ENCODE results near the gene ATP4B. TPM values are rescaled to one million over a fixed set of nuclear protein-coding genes. Genes with fewer than 3 reads are reported as not detected.

ATP4B gene
- total RNA-seq, result not detected in 2 replicates

DNA sequence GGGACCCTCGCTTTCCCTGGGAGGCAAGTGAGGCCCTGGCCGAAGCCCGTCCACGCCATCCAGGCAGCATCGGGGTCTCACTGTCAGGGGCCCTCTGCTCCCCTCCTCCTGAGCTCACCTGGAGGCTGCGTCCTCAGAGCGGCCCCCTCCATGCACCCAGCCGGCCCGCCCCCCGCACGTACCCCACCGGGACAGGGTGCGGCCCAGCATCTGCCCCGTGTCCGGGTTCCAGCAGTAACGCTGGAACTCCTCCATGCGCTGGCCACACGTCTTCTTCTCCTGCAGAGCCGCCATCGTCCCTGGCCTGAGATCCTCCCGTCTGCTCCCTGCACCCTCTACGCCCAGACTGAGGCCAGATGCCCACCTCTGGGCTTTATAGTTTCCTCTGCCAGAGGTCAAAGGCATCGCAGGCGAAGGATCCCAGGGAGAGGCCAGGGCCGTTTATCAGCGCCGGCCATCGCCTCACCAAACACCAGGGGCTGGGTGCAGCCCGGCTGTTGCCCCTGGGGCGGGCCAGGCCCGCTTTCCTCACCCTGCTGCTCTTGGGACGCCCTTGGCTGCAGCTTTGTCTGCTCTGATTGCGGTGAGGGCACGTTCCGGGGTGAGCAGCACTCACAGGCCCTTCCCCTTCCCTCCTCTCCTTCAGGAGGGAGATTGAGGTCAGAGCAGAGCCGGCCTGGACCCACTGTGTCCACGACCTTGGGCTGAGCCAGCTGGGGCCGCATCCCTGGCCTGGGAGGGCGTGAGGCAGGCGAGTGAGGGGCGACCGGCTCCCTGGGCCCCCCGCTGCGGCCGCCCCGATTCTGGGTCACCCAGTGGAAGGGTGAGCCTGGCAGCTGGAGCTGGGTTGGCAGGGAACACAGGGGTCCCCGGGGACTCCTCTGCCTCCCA is at the start of gene ATP4B:
ATP4B (minus strand) TSS at position 348 of the 891 bp plus-strand sequence; CDS start at position 294, 54 bp downstream.
- peaks cover 9% of the 10 kb centered on the region for H3K27me3 Mint-ChIP-seq
- H3K36me3 Mint-ChIP-seq (ENCODE audit: low read depth), result no peaks in the 10 kb centered on the region
- H3K9me3 Mint-ChIP-seq, result peaks cover 16% of the 10 kb centered on the region
- H3K4me1 Mint-ChIP-seq, result no peaks in the 10 kb centered on the region
- DNase-seq, result no peak
- intact Hi-C loops (cut with micrococcal nuclease), result no loop called here
- H3K27ac Mint-ChIP-seq, result no peak within 1 kb of the TSS
- no peak within 1 kb of the TSS for H3K4me3 Mint-ChIP-seq

DNA sequence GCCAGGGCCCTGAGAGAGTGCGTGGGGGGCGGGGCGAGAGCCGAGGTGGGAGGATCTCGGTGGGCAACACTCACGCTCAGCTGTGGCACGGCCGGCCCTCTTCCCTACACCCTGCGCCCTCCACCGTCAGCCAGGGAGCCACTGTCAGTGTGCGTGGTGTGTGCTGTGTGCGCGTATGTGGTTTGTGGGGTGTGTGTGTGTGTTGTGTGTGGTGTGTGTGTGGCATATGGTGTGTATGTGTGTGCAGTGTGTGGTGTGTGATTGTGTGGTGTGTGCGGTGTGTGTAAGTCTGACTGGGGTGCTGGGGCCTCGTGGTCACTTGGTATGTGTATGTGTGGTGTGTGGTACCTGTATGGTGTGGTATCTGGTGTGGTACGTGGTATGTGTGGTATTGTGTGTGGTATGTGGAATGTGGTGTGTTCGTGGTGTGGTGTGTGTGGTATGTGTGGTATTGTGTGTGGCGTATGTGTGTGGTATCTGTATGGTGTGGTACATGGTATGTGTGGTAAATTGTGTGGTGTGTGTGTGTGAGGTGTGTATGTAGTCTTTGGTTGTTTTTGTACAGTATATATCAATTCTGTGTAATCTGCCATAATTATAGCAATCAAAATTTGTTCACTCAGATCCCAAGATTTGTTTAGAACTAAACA is 14.1 kb upstream of the ATP4B start:
- Mint-ChIP-seq H3K27ac (no peak overlapping the region), H3K27me3 (no peaks in the 10 kb centered on the region), H3K4me1 (peaks cover 3% of the 10 kb centered on the region), H3K4me3 (no peak overlapping the region), H3K36me3 (ENCODE audit: low read depth) (no peaks in the 10 kb centered on the region), H3K9me3 (peaks cover 4% of the 10 kb centered on the region)
- intact Hi-C loops (cut with micrococcal nuclease), result no loop called here
- DNase-seq, result no peak

DNA sequence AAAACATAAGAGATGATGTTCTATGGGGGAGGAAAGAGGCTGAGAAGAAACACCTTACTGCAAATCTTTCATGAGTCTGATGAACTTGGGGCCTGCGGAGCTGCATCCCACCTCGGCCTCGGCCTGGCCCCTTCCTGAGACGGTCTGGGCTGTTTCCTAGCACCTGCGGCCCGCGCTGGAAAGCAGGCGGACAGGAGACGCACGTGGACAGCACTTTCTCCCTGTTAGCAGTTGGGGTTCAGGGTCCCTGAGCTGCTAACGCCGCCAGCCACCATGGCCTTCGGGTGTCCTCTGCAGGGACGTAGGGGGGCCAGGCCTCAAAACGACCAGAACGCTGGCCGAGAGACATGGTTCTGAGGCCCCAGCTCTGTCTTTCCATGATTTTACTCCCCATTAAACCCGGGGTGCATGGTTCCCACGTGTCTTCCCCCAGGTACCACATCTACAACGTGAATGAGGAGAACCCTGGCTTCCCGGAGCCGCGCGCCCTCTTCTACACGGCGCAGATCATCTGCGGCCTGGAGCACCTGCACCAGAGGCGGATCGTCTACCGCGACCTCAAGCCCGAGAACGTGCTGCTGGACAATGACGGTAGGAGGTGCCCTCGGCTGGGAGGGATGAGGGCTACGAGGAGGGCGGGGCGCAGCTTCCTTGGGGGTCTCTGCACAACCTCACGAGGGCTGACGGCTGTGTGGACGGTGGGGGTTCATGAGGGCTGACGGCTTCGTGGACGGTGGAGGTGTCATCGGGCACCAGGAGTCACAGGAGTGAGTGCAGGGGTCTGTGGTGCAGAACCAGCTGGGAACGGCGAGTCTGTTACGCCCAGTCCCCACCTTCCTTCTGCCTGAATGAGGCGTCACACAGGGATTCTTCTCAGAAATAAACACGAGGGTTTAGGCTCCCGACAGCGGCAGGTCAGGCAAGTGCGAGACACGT is 13.3 kb upstream of the ATP4B start:
- DNase-seq, result no peak
- Mint-ChIP-seq H3K27ac (no peak overlapping the region), H3K4me1 (peaks cover 3% of the 10 kb centered on the region), H3K36me3 (ENCODE audit: low read depth) (no peaks in the 10 kb centered on the region), H3K9me3 (peaks cover 4% of the 10 kb centered on the region), H3K4me3 (no peak overlapping the region), H3K27me3 (no peaks in the 10 kb centered on the region)
- intact Hi-C loops (cut with micrococcal nuclease), result no loop called here

DNA sequence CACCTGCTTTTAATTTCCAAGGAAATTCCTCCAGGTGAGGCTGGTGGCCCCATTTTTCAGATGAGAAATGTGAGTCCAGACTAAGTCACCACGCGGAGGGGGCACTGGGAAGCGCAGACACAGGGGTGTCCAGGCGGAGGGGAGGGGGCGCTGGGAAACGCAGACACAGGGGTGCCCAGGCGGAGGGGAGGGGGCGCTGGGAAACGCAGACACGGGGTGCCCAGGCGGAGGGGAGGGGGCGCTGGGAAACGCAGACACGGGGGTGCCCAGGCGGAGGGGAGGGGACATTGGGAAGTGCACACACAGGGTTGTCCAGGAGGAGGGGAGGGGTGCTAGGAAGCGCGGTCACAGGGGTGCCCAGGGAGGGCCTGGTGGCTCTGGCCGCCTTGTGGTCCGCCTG is 12.5 kb upstream of the ATP4B start:
- Mint-ChIP-seq H3K9me3 (peaks cover 4% of the 10 kb centered on the region), H3K27ac (no peak overlapping the region), H3K4me1 (peaks cover 3% of the 10 kb centered on the region), H3K4me3 (no peak overlapping the region), H3K36me3 (ENCODE audit: low read depth) (no peaks in the 10 kb centered on the region), H3K27me3 (no peaks in the 10 kb centered on the region)
- DNase-seq, result no peak
- intact Hi-C loops (cut with micrococcal nuclease), result no loop called here

DNA sequence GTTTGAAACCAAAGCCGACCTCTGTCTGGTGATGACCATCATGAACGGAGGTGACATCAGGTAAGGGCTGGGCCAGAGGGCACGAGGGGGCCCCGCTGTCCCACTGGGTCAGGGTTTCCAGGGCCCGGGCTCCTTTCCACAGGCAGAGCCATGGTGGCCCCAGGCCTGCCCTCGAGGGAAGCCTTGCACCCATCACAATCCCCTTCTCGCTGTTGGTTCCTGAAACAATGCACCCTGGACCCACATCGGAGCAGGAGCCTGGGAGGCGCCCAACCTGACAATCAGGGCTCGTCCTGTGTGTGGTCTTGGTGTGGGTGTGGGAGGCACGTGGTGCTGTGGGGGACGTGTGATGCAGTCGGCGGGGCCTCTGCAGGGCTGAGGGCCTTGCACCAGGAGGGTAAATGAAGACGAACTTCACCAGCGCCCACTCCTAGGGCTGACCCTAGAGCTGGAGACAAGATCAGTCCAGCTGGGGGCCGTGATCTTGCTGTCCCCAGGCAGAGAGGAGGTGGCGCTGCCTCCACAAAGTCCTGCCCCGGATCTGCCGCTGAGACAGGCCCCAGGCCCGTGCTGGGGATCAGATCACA is 11.8 kb upstream of the ATP4B start:
- Mint-ChIP-seq H3K4me1 (peaks cover 3% of the 10 kb centered on the region), H3K36me3 (ENCODE audit: low read depth) (no peaks in the 10 kb centered on the region), H3K4me3 (no peak overlapping the region), H3K9me3 (peaks cover 4% of the 10 kb centered on the region), H3K27ac (no peak overlapping the region), H3K27me3 (no peaks in the 10 kb centered on the region)
- DNase-seq, result no peak
- intact Hi-C loops (cut with micrococcal nuclease), result no loop called here

DNA sequence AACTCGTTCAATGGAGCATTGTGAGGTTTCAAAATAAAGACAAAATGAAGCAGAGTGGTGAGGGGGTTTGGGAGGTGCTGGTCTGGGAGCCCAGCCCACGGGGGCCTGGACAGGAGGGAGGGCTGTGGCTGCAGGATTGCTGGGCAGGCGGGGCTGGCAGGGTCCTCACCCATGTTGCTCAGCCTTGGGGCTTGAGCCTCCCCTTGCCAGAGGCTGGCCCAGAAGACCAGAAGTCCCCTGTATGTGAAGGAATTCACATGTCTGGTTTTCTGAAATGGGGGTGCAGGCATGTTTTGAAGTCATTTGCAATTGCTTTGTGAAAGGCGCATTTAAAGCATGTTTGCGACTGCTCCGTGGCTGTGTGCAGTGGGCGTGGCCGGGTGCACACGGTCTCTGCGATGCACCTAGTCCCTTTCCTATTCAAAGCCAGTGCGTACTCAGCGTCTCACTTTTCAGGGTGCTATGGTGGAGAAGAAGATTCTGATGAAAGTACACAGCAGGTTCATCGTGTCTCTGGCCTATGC is 11.3 kb upstream of the ATP4B start:
- Mint-ChIP-seq H3K27ac (no peak overlapping the region), H3K27me3 (no peaks in the 10 kb centered on the region), H3K9me3 (peaks cover 4% of the 10 kb centered on the region), H3K4me1 (peaks cover 3% of the 10 kb centered on the region), H3K4me3 (no peak overlapping the region), H3K36me3 (ENCODE audit: low read depth) (no peaks in the 10 kb centered on the region)
- no peak for DNase-seq
- intact Hi-C loops (cut with micrococcal nuclease), result no loop called here

DNA sequence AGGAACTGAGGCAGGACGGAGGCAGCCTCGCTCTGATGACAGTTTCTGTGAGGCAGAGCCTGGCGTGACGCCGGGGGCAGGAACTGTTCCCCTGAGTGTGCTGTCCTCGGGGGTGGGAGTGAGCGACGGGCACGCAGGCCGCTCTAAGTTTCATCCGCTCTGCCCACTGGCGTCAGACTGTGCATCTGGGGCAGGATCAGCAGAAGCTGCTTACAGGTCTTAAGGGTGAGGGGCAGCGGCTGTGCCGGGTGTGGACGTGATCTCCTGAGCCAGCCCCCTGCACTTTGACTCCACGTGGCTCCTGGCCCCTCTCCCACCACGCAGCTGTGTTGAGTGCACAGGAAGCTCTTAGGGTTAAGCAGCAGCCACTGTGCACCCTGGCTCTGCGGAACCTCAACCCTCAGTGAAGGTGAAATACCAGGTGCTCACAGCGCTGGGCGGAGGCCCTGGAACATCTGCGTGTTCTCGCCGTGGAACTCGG is 10.5 kb upstream of the ATP4B start:
- intact Hi-C loops (cut with micrococcal nuclease), result no loop called here
- Mint-ChIP-seq H3K4me3 (no peak overlapping the region), H3K4me1 (peaks cover 3% of the 10 kb centered on the region), H3K27me3 (no peaks in the 10 kb centered on the region), H3K27ac (no peak overlapping the region), H3K9me3 (peaks cover 4% of the 10 kb centered on the region), H3K36me3 (ENCODE audit: low read depth) (no peaks in the 10 kb centered on the region)
- DNase-seq, result no peak

DNA sequence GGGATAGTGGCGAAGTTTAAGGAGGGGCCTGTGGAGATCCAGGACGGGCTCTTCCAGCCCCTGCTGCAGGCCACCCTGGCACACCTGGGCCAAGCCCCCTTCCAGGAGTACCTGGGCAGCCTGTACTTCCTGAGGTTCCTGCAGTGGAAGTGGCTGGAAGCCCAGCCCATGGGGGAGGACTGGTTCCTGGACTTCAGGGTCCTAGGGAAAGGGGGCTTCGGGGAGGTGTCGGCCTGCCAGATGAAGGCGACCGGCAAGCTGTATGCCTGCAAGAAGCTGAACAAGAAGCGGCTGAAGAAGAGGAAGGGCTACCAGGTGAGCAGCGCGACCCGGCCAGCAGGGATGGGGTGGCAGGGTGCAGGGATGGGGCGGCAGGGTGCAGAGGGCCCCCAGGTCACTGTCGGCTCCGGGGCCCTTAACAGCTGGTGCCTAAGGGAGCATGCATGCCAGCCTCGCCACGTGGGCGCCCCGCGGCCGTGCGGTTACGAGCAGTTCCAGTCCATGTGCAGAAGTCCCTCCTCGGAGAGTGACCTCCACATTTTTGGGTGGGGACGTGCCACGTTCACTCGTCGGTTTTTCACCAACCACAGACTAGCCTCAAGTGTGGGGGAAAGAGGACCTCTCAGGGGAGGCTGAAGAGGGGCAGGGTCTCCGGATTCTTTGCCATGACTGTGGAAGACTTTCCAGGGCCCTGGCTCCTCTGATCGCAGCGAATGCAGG is 9.9 kb upstream of the ATP4B start:
- Mint-ChIP-seq H3K4me3 (no peak overlapping the region), H3K9me3 (peaks cover 4% of the 10 kb centered on the region), H3K36me3 (ENCODE audit: low read depth) (no peaks in the 10 kb centered on the region), H3K4me1 (peaks cover 3% of the 10 kb centered on the region), H3K27me3 (no peaks in the 10 kb centered on the region), H3K27ac (no peak overlapping the region)
- intact Hi-C loops (cut with micrococcal nuclease), result no loop called here
- no peak for DNase-seq

DNA sequence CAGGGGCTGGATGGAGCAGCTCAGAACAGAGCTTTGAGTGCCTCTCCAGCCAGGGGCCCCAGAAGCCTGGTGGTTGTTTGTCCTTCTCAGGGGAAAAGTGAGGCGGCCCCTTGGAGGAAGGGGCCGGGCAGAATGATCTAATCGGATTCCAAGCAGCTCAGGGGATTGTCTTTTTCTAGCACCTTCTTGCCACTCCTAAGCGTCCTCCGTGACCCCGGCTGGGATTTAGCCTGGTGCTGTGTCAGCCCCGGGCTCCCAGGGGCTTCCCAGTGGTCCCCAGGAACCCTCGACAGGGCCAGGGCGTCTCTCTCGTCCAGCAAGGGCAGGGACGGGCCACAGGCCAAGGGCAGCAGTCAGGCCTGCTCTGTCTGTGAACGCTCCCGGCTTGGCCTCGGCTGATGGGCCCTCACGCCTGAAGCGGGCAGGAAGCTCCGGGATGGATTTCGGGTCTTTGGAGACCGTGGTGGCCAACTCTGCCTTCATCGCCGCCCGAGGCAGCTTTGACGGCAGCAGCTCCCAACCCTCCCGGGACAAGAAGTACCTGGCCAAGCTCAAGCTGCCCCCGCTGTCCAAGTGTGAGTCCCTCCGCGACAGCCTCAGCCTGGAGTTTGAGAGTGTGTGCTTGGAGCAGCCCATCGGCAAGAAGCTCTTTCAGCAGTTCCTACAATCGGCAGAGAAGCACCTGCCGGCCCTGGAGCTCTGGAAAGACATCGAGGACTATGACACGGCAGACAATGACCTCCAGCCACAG is 9.1 kb upstream of the ATP4B start, which contains the start of gene GRK1:
GRK1 (plus strand) TSS at position 269 of the 751 bp plus-strand sequence; CDS start at position 437, 168 bp downstream.
- intact Hi-C loops (cut with micrococcal nuclease), result no loop called here
- H3K4me1 Mint-ChIP-seq, result peaks cover under 1% of the 10 kb centered on the region
- H3K4me3 Mint-ChIP-seq, result no peak within 1 kb of the TSS
- no peaks in the 10 kb centered on the region for H3K36me3 Mint-ChIP-seq (ENCODE audit: low read depth)
- peaks cover 1% of the 10 kb centered on the region for H3K27me3 Mint-ChIP-seq
- peaks cover 3% of the 10 kb centered on the region for H3K9me3 Mint-ChIP-seq
- no peak within 1 kb of the TSS for H3K27ac Mint-ChIP-seq
- DNase-seq, result no peak

DNA sequence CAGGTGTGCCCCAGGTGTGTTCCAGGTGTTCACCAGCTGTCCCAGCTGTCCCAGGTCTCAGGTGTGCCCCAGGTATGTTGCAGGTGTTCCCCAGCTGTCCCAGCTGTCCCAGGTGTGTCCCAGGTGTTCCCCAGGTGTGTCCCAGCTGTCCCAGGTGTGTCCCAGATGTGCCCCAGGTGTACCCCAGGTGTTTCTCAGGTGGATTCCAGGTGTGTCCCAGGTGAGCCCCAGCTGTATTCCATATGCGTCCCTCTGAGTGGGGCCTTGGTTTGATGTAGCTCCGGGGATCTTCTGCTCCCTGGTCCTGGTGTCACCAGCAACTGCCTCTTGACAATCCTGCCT is 8.3 kb upstream of the ATP4B start:
- Mint-ChIP-seq H3K36me3 (ENCODE audit: low read depth) (no peaks in the 10 kb centered on the region), H3K27ac (no peak overlapping the region)

DNA sequence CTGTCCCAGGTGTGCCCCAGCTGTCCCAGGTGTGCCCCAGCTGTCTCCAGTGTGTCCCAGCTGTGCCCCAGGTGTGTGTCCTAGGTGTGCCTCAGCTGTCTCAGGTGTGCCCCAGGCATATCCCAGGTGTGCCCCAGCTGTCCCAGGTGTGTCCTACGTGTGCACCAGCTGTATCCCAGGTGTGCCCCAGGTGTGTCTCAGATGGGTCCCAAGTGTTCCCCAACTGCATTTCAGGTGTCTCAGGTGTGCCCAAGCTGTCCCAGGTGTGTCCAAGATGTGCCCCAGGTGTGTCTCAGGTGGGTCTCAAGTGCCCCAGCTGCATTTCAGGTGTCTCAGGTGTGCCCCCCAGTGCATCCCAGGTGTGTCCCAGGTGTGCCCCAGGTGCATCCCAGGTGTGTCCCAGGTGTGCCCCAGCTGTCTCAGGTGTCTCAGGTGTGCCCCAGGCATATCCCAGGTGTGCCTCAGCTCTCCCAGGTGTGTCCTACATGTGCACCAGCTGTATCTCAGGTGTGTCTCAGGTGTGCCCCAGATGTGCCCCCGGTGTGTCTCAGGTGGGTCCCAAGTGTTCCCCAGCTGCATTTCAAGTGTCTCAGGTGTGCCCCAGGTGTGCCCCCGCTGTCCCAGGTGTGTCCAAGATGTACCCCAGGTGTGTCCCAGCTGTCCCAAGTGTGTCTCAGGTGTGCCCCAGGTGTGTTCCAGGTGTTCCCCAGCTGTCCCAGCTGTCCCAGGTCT is 7.8 kb upstream of the ATP4B start:
- Mint-ChIP-seq H3K36me3 (ENCODE audit: low read depth) (no peaks in the 10 kb centered on the region), H3K27ac (no peak overlapping the region), H3K27me3 (peaks cover 8% of the 10 kb centered on the region), H3K4me3 (no peak overlapping the region), H3K9me3 (peaks cover 13% of the 10 kb centered on the region), H3K4me1 (no peaks in the 10 kb centered on the region)
- no peak for DNase-seq
- intact Hi-C loops (cut with micrococcal nuclease), result no loop called here

More for the DNA sequence above, 8.3 kb upstream of the ATP4B start:
- H3K27me3 Mint-ChIP-seq, result peaks cover 5% of the 10 kb centered on the region
- no peak for DNase-seq
- intact Hi-C loops (cut with micrococcal nuclease), result no loop called here
- no peak overlapping the region for H3K4me3 Mint-ChIP-seq
- H3K9me3 Mint-ChIP-seq, result peaks cover 9% of the 10 kb centered on the region
- no peaks in the 10 kb centered on the region for H3K4me1 Mint-ChIP-seq
